SU-DHL-6 (cell line): ENCODE measurements around the gene RFWD3.

Experiments
- H2AFZ ChIP-seq: fragments of 200-600 bp; sonication (generic); 2 replicates; pipeline ENCODE4 v1.6.1; 2014; ENCODE audit warnings: low read depth, mild to moderate bottlenecking, moderate library complexity, mixed read lengths, antibody characterized with exemption, low read length; ENCODE audit not compliant: severe bottlenecking
- H3F3A ChIP-seq: fragments of 200-600 bp; shearing (Covaris generic); 2 replicates; pipeline ENCODE4 v1.6.0; 2016; ENCODE audit warnings: antibody characterized with exemption, mild to moderate bottlenecking; ENCODE audit not compliant: insufficient read depth
- H3K27ac ChIP-seq: fragments of 200-600 bp; sonication (generic); 2 replicates; pipeline ENCODE4 v1.5.1; 2016; ENCODE audit warnings: low read depth, mild to moderate bottlenecking, low read length, moderate library complexity, mixed read lengths
- H3K27me3 ChIP-seq: fragments of 200-600 bp; sonication (generic), shearing (Covaris generic); 2 replicates; pipeline ENCODE4 v1.6.0; 2014; ENCODE audit warnings: mild to moderate bottlenecking, low read length
- H3K36me3 ChIP-seq: fragments of 200-600 bp; sonication (generic); 2 replicates; pipeline ENCODE4 v1.6.1; 2014; ENCODE audit warnings: mild to moderate bottlenecking, low read length, mixed read lengths
- H3K4me2 ChIP-seq: fragments of 300-600, 200-600 bp; shearing (Covaris generic), sonication (generic); 2 replicates; pipeline ENCODE4 v1.6.0; 2014; ENCODE audit warnings: low read length, low read depth, mild to moderate bottlenecking; ENCODE audit not compliant: poor library complexity, severe bottlenecking
- H3K4me3 ChIP-seq: fragments of 200-600 bp; sonication (generic); 2 replicates; pipeline ENCODE4 v1.5.1; 2014; ENCODE audit warnings: antibody characterized with exemption, low read length, mild to moderate bottlenecking, mixed read lengths; ENCODE audit not compliant: insufficient read depth, poor library complexity, severe bottlenecking
- H3K79me2 ChIP-seq: fragments of 200-600 bp; sonication (generic); 2 replicates; pipeline ENCODE4 v1.6.1; 2014; ENCODE audit warnings: mild to moderate bottlenecking, low read length, moderate library complexity; ENCODE audit not compliant: insufficient read depth
- H3K9ac ChIP-seq: fragments of 200-600 bp; sonication (generic); 2 replicates; pipeline ENCODE4 v1.7.0; 2014; ENCODE audit warnings: mild to moderate bottlenecking, low read length
- H3K9me2 ChIP-seq: fragments of 200-600 bp; sonication (generic); replicated peaks from 2 replicates; pipeline ENCODE4 v1.6.1; 2014; ENCODE audit warnings: low read length; ENCODE audit not compliant: insufficient read depth
- H3K9me3 ChIP-seq: fragments of 200-600 bp; sonication (generic); 2 replicates; pipeline ENCODE4 v1.6.1; 2014; ENCODE audit warnings: low read length, mixed read lengths; ENCODE audit not compliant: insufficient read depth
- H4K20me1 ChIP-seq: fragments of 200-600 bp; sonication (generic); 2 replicates; pipeline ENCODE4 v1.6.1; 2014; ENCODE audit warnings: low read depth, mild to moderate bottlenecking, antibody characterized with exemption, low read length, moderate library complexity, mixed read lengths
- EZH2phosphoT487 ChIP-seq: fragments of 200-600 bp; sonication (generic), shearing (Covaris generic); conservative IDR thresholded peaks from 2 replicates; pipeline ENCODE4 v1.6.1; 2018; ENCODE audit warnings: mild to moderate bottlenecking, antibody characterized with exemption, low read length, moderate library complexity, mixed read lengths
- TF ChIP-seq, protein P1 (sequence below): fragments of 200-600 bp; sonication (generic); IDR thresholded peaks from one replicate; pipeline ENCODE4 v1.5.1; 2017; ENCODE audit warnings: antibody characterized with exemption, mild to moderate bottlenecking, low read length, moderate library complexity; ENCODE audit not compliant: insufficient read depth, poor library complexity, severe bottlenecking

The RFWD3 gene

DNA sequence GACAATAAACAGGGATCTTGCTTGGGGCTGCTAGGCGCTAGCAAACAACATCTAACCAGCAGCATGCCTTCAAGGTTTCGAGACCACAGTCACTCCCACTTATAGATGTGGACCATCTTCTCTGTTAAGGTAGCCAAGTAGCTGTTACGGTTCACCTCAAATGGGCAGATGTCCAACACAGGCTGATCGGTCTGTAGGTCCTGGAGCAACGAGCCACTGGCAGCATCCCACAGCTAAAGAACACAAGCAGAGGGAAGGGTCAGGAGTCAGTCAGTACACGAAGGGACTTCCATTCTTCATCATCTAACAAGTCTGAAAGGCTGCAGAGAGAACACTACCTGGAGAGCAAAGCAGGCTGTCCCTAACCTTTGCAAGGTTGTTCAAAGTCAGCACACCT, 42.8 kb downstream of the RFWD3 start:
- H3K36me3 ChIP-seq, result peaks cover 35% of the 10 kb centered on the region
- no peaks in the 10 kb centered on the region for H4K20me1 ChIP-seq
- 0 out of 2 replicates have a peak, but pooled peaks cover 3% of the 10 kb centered on the region for H3F3A ChIP-seq
- H3K9me2 ChIP-seq, result no peaks in the 10 kb centered on the region
- H3K27ac ChIP-seq, result no peak overlapping the region
- H3K9me3 ChIP-seq, result no peaks in the 10 kb centered on the region
- H2AFZ ChIP-seq, result no peak overlapping the region
- no peaks in the 10 kb centered on the region for H3K27me3 ChIP-seq
- H3K9ac ChIP-seq, result no peak overlapping the region
- TF ChIP-seq, protein P1, sequence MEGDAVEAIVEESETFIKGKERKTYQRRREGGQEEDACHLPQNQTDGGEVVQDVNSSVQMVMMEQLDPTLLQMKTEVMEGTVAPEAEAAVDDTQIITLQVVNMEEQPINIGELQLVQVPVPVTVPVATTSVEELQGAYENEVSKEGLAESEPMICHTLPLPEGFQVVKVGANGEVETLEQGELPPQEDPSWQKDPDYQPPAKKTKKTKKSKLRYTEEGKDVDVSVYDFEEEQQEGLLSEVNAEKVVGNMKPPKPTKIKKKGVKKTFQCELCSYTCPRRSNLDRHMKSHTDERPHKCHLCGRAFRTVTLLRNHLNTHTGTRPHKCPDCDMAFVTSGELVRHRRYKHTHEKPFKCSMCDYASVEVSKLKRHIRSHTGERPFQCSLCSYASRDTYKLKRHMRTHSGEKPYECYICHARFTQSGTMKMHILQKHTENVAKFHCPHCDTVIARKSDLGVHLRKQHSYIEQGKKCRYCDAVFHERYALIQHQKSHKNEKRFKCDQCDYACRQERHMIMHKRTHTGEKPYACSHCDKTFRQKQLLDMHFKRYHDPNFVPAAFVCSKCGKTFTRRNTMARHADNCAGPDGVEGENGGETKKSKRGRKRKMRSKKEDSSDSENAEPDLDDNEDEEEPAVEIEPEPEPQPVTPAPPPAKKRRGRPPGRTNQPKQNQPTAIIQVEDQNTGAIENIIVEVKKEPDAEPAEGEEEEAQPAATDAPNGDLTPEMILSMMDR, result no peak
- TF ChIP-seq EZH2phosphoT487, result no peak
- H3K79me2 ChIP-seq, result no peaks in the 10 kb centered on the region
- H3K4me2 ChIP-seq, result no peak overlapping the region
- no peak overlapping the region for H3K4me3 ChIP-seq

- Histone ChIP-seq H3K27me3 (no peaks in the 10 kb centered on the region), H3K27ac (no peak overlapping the region), H3K9me3 (no peaks in the 10 kb centered on the region), H3K9me2 (no peaks in the 10 kb centered on the region), H2AFZ (no peak overlapping the region), H4K20me1 (no peaks in the 10 kb centered on the region), H3F3A (0 out of 2 replicates have a peak, but pooled peaks cover 3% of the 10 kb centered on the region), H3K79me2 (no peaks in the 10 kb centered on the region), H3K4me2 (no peak overlapping the region), H3K9ac (no peak overlapping the region), H3K4me3 (no peak overlapping the region), H3K36me3 (peaks cover 30% of the 10 kb centered on the region)
- TF ChIP-seq EZH2phosphoT487, result no peak
- TF ChIP-seq, protein P1, result peak; percentile 49
Observed at GRCh38 chr16:74623214-74623838, 43.4 kb downstream of the RFWD3 start.

DNA sequence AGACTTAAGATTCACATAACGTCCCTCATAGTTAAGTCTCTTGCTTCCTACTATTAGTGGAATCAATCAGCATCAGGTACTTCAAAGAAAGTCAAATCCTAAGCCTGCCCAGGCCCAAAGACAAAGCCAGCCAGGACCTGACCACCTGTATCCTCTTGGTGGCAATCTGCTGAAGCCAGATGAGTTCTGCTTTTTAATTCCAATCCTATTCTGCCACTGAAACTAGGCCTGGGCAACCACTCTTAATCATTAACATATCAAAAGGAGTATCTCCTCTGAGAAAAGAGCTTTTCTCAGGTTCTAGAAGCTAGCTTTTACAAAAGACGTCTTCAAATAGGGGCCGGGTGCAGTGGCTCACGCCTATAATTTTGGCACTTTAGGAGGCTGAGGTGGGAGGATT, 44.7 kb downstream of the RFWD3 start:
- no peak overlapping the region for H3K4me3 ChIP-seq
- TF ChIP-seq, protein P1, result no peak
- TF ChIP-seq EZH2phosphoT487, result no peak

More for the DNA sequence above, 44.7 kb downstream of the RFWD3 start:
- Histone ChIP-seq H3F3A (0 out of 2 replicates have a peak, but pooled peaks cover 3% of the 10 kb centered on the region), H3K9me2 (no peaks in the 10 kb centered on the region), H3K9ac (no peak overlapping the region), H3K27ac (no peak overlapping the region), H3K9me3 (no peaks in the 10 kb centered on the region), H3K79me2 (no peaks in the 10 kb centered on the region), H3K27me3 (no peaks in the 10 kb centered on the region), H3K4me2 (no peak overlapping the region), H2AFZ (no peak overlapping the region), H3K36me3 (peaks cover 30% of the 10 kb centered on the region), H4K20me1 (no peaks in the 10 kb centered on the region)
